GM06990 (cell line): ENCODE measurements around the gene CHST1.

ENCODE experiments used
- DNase-seq: peaks from one replicate; pipeline ENCODE4 v3.0.0-alpha.2; 2011; ENCODE audit not compliant: insufficient read length; ENCODE audit errors: extremely low read depth
- H3K27me3 ChIP-seq: replicated peaks from 2 replicates; pipeline ENCODE4 v1.6.0; 2011; ENCODE audit warnings: low read length; ENCODE audit not compliant: control insufficient read depth, insufficient read depth
- H3K36me3 ChIP-seq: 2 replicates; pipeline ENCODE4 v1.5.1; 2011; ENCODE audit warnings: low read length; ENCODE audit not compliant: control insufficient read depth, insufficient read depth
- H3K4me3 ChIP-seq: replicated peaks from 2 replicates; pipeline ENCODE4 v1.5.1; 2011; ENCODE audit warnings: low read depth, mild to moderate bottlenecking, control low read depth, low read length
- CTCF ChIP-seq: IDR thresholded peaks from 2 replicates; pipeline ENCODE4 v1.5.1; 2011; ENCODE audit warnings: low read length, control low read depth, mild to moderate bottlenecking, inconsistent platforms; ENCODE audit not compliant: insufficient read depth, poor library complexity, severe bottlenecking

Gene CHST1

GRCh38 chr11:45678976-45679375, 13.6 kb upstream of the CHST1 start:
- no peak for TF ChIP-seq CTCF
- DNase-seq, result no peak
- no peaks in the 10 kb centered on the region; the same call in 1 of the 2 replicates for H3K27me3 ChIP-seq
- H3K4me3 ChIP-seq, result no peak overlapping the region
- no peaks in the 10 kb centered on the region for H3K36me3 ChIP-seq

- no peak for DNase-seq
- H3K4me3 ChIP-seq, result no peak overlapping the region
- no peak for TF ChIP-seq CTCF
- H3K36me3 ChIP-seq, result no peaks in the 10 kb centered on the region
- no peaks in the 10 kb centered on the region; the same call in 1 of the 2 replicates for H3K27me3 ChIP-seq
Measured at GRCh38 chr11:45677770-45678512, 12.5 kb upstream of the CHST1 start.

- Histone ChIP-seq H3K4me3 (no peak overlapping the region), H3K27me3 (no peaks in the 10 kb centered on the region; the same call in 1 of the 2 replicates), H3K36me3 (no peaks in the 10 kb centered on the region)
- DNase-seq, result no peak
- no peak for TF ChIP-seq CTCF
Measured at GRCh38 chr11:45676522-45677095, 11.2 kb upstream of the CHST1 start.

GRCh38 chr11:45675646-45676045, 10.2 kb upstream of the CHST1 start:
- DNase-seq, result no peak
- H3K4me3 ChIP-seq, result no peak overlapping the region
- no peaks in the 10 kb centered on the region; the same call in none of the 2 replicates for H3K27me3 ChIP-seq
- no peak for TF ChIP-seq CTCF
- H3K36me3 ChIP-seq, result no peaks in the 10 kb centered on the region

GRCh38 chr11:45674481-45675190, 9.2 kb upstream of the CHST1 start:
- no peak overlapping the region for H3K4me3 ChIP-seq
- no peaks in the 10 kb centered on the region for H3K36me3 ChIP-seq
- no peak for TF ChIP-seq CTCF
- H3K27me3 ChIP-seq, result no peaks in the 10 kb centered on the region; the same call in none of the 2 replicates
- no peak for DNase-seq
